H1 (cell line): ENCODE measurements around the gene BET1L. TPM values are rescaled to one million over a fixed set of nuclear protein-coding genes. Genes with fewer than 3 reads are reported as not detected.

Source experiments
- CTCF ChIA-PET: fragments of 300-600 bp; sonication (Branson Sonifier 250); formaldehyde crosslinking; loops from one replicate; lab custom pipeline; 2021; ENCODE audit not compliant: partially characterized antibody; lab: Charles Lee
- POLR2A ChIA-PET: fragments of 300-600 bp; sonication (Branson Sonifier 250); formaldehyde crosslinking; loops from one replicate; lab custom pipeline; 2021; ENCODE audit warnings: inconsistent platforms; ENCODE audit not compliant: partially characterized antibody; lab: Charles Lee
- DNase-seq, 2 experiments: peaks; one replicate each; pipeline versions ENCODE4 v3.0.0 to v3.0.0-alpha.2; 2010 to 2022; ENCODE audit warnings: low spot score in 2 of 2, low read depth in 1 of 2, mixed read lengths in 1 of 2
- FAIRE-seq: peaks from 2 replicates; lab custom pipeline; 2011; peaks lifted over from hg19 to GRCh38; lab: Jason Lieb, UNC
- H2AFZ ChIP-seq: 2 replicates; pipeline ENCODE4 v1.8.1; 2012; ENCODE audit warnings: low read length, inconsistent platforms
- H2AK5ac ChIP-seq: 2 replicates; pipeline ENCODE4 v1.6.1; 2013; ENCODE audit warnings: low read depth, low read length
- H2BK120ac ChIP-seq: replicated peaks from 2 replicates; pipeline ENCODE3; 2013; ENCODE audit warnings: low read depth, low read length, inconsistent platforms
- H2BK12ac ChIP-seq: 2 replicates; pipeline ENCODE4 v1.6.1; 2013; ENCODE audit warnings: low read depth, low read length
- H2BK15ac ChIP-seq: 2 replicates; pipeline ENCODE4 v1.6.1; 2013; ENCODE audit warnings: low read length
- H2BK20ac ChIP-seq: 2 replicates; pipeline ENCODE4 v1.6.1; 2013; ENCODE audit warnings: low read length
- H2BK5ac ChIP-seq: 2 replicates; pipeline ENCODE4 v1.6.1; 2013; ENCODE audit warnings: low read depth, low read length
- H3K14ac ChIP-seq: 2 replicates; pipeline ENCODE4 v1.6.1; 2013; ENCODE audit warnings: inconsistent platforms; ENCODE audit not compliant: insufficient read length
- H3K18ac ChIP-seq: 2 replicates; pipeline ENCODE4 v1.6.1; 2013; ENCODE audit warnings: low read length; ENCODE audit errors: extremely low read depth
- H3K23ac ChIP-seq: 2 replicates; pipeline ENCODE4 v1.6.1; 2013; ENCODE audit warnings: inconsistent platforms; ENCODE audit not compliant: insufficient read length
- H3K23me2 ChIP-seq: 2 replicates; pipeline ENCODE4 v1.6.1; 2013; ENCODE audit warnings: low read depth, low read length
- H3K27ac ChIP-seq: 2 replicates; pipeline ENCODE4 v1.6.1; 2011; ENCODE audit warnings: low read depth, low read length, inconsistent platforms
- H3K27me3 ChIP-seq, 4 experiments: replicated peaks in 1 of 4; 1 replicate in 1 of 4; 2 replicates in 3 of 4; pipeline versions ENCODE4 v1.6.1 to v1.8.1; 2011 to 2013; ENCODE audit warnings: low read length in 3 of 4, mild to moderate bottlenecking in 3 of 4, inconsistent platforms in 2 of 4, mixed read lengths in 2 of 4, moderate library complexity in 1 of 4; ENCODE audit not compliant: control insufficient read depth in 3 of 4, insufficient read depth in 3 of 4; ENCODE audit errors: extremely low read depth in 1 of 4
- H3K36me3 ChIP-seq, 4 experiments: 2 replicates each; pipeline versions ENCODE4 v1.6.1 to v1.8.1; 2011 to 2013; ENCODE audit warnings: mild to moderate bottlenecking in 4 of 4, low read length in 3 of 4, moderate library complexity in 2 of 4, control low read depth in 1 of 4, inconsistent platforms in 1 of 4; ENCODE audit not compliant: insufficient read depth in 4 of 4, control insufficient read depth in 2 of 4
- H3K4ac ChIP-seq: replicated peaks from 2 replicates; pipeline ENCODE3; 2013; ENCODE audit warnings: low read length, low read depth, mixed read lengths, inconsistent platforms; ENCODE audit not compliant: insufficient read length
- H3K4me1 ChIP-seq, 4 experiments: replicated peaks in 1 of 4; 1 replicate in 1 of 4; 2 replicates in 3 of 4; pipeline versions ENCODE4 v1.6.1 to v1.8.1; 2011 to 2013; ENCODE audit warnings: low read length in 3 of 4, inconsistent platforms in 2 of 4, mixed read lengths in 1 of 4; ENCODE audit not compliant: insufficient read depth in 4 of 4, control insufficient read depth in 3 of 4
- H3K4me2 ChIP-seq, 2 experiments: 2 replicates each; pipeline versions ENCODE4 v1.6.1 to v1.8.1; 2011 to 2013; ENCODE audit warnings: low read depth in 2 of 2, low read length in 2 of 2, control low read depth in 1 of 2, inconsistent platforms in 1 of 2, mild to moderate bottlenecking in 1 of 2; ENCODE audit not compliant: insufficient read depth in 1 of 2
- H3K4me3 ChIP-seq, 4 experiments: fragments of 200-600, 300-600 bp in 1 of 4; sonication (generic), shearing (Covaris generic), sonication (Bioruptor Twin) in 1 of 4; 2 replicates each; pipeline versions ENCODE4 v1.5.1 to v1.8.1; 2011 to 2016; ENCODE audit warnings: low read length in 4 of 4, low read depth in 3 of 4, control low read depth in 2 of 4, inconsistent platforms in 2 of 4, mild to moderate bottlenecking in 2 of 4, mixed read lengths in 1 of 4, moderate library complexity in 1 of 4; ENCODE audit not compliant: insufficient read depth in 2 of 4; ENCODE audit errors: extremely low read depth in 1 of 4
- H3K56ac ChIP-seq: replicated peaks from 2 replicates; pipeline ENCODE3; 2013; ENCODE audit warnings: low read depth, mild to moderate bottlenecking, mixed read lengths, low read length, inconsistent platforms; ENCODE audit not compliant: insufficient read length
- H3K79me1 ChIP-seq: 2 replicates; pipeline ENCODE4 v1.6.1; 2013; ENCODE audit warnings: low read depth, low read length, control low read depth
- H3K79me2 ChIP-seq, 2 experiments: 2 replicates each; pipeline versions ENCODE4 v1.6.1 to v1.8.1; 2012 to 2013; ENCODE audit warnings: low read length in 2 of 2, mild to moderate bottlenecking in 2 of 2, inconsistent platforms in 1 of 2; ENCODE audit not compliant: insufficient read depth in 2 of 2, control insufficient read depth in 1 of 2
- H3K9ac ChIP-seq, 4 experiments: replicated peaks in 1 of 4; 1 replicate in 1 of 4; 2 replicates in 3 of 4; pipeline versions ENCODE4 v1.6.1 to v1.8.1; 2011 to 2013; ENCODE audit warnings: low read depth in 3 of 4, low read length in 3 of 4, control low read depth in 2 of 4, mild to moderate bottlenecking in 2 of 4, moderate library complexity in 2 of 4, inconsistent platforms in 1 of 4; ENCODE audit errors: extremely low read depth in 1 of 4
- H3K9me3 ChIP-seq, 2 experiments: 2 replicates each; pipeline versions ENCODE4 v1.6.1 to v1.8.1; 2012 to 2013; ENCODE audit warnings: mild to moderate bottlenecking in 2 of 2, moderate library complexity in 2 of 2, control low read depth in 1 of 2, inconsistent platforms in 1 of 2, low read depth in 1 of 2, low read length in 1 of 2, mixed read lengths in 1 of 2; ENCODE audit not compliant: insufficient read depth in 2 of 2
- H4K20me1 ChIP-seq, 2 experiments: replicated peaks in 1 of 2; 2 replicates each; pipeline versions ENCODE3 to v1.8.1; 2011 to 2013; ENCODE audit warnings: inconsistent platforms in 2 of 2, low read length in 2 of 2, mild to moderate bottlenecking in 1 of 2; ENCODE audit not compliant: insufficient read depth in 2 of 2, control insufficient read depth in 1 of 2
- H4K5ac ChIP-seq: 2 replicates; pipeline ENCODE4 v1.6.1; 2013; ENCODE audit warnings: low read length, low read depth, mixed read lengths, inconsistent platforms; ENCODE audit not compliant: insufficient read length
- H4K8ac ChIP-seq: 2 replicates; pipeline ENCODE4 v1.8.0; 2013; ENCODE audit warnings: mild to moderate bottlenecking, moderate library complexity, low read length, inconsistent platforms; ENCODE audit not compliant: insufficient read depth; ENCODE audit errors: extremely low read depth
- H4K91ac ChIP-seq: replicated peaks from 2 replicates; pipeline ENCODE3; 2013; ENCODE audit warnings: low read length, mixed read lengths, inconsistent platforms; ENCODE audit not compliant: insufficient read length
- KDM5A ChIP-seq: fragments of 200-600 bp; IDR thresholded peaks from 2 replicates; pipeline ENCODE4 v1.7.1; 2012; ENCODE audit warnings: mild to moderate bottlenecking, low read length, inconsistent platforms, mixed read lengths
- NANOG ChIP-seq: IDR thresholded peaks from 2 replicates; pipeline ENCODE4 v1.6.1; 2011; ENCODE audit warnings: low read length, low read depth, mild to moderate bottlenecking, inconsistent platforms; ENCODE audit not compliant: insufficient read depth, poor library complexity, severe bottlenecking
- WGBS, 2 experiments: shearing (Covaris generic) in 1 of 2; methylation state at CpG; one replicate each; pipeline versions ENCODE4 v1.1.6 to v1.1.7; 2013 to 2015; ENCODE audit warnings: low lambda C conversion rate in 2 of 2, mixed read lengths in 2 of 2, inconsistent platforms in 1 of 2, low coverage in 1 of 2, missing lambda C conversion rate in 1 of 2; ENCODE audit not compliant: insufficient replicate concordance in 2 of 2, insufficient coverage in 1 of 2, insufficient read length in 1 of 2; ENCODE audit errors: extremely low coverage in 1 of 2, missing lambda C conversion rate in 1 of 2; 5-methylcytosine and 5-hydroxymethylcytosine counted together
- polyA plus RNA-seq, 7 experiments: library from polyadenylated mRNA; depleted of rRNA in 3 of 7; stranded (reverse) in 5 of 7; unstranded in 2 of 7; fragments of >200 nt in 5 of 7; fragments of 200-250 nt in 2 of 7; gene quantifications; 1 replicate in 5 of 7; 2 replicates in 1 of 7; 4 replicates in 1 of 7; pipeline versions ENCODE4 v1.2.1 to v1.2.3, GENCODE V29; 2011 to 2013; ENCODE audit warnings: missing spikeins in 2 of 7, mixed read lengths in 2 of 7
- total RNA-seq: library from RNA; stranded (reverse); fragmentation: NEBNext Ultra II Directional; extraction: Animal tissue kit (Norgen Biotek cat#: 25700); gene quantifications from 2 replicates; pipeline ENCODE4 v1.2.1, GENCODE V29; 2021
- TF ChIP-seq, protein P1 (sequence below): IDR thresholded peaks from 2 replicates; pipeline ENCODE4 v1.6.1; 2011; ENCODE audit warnings: low read depth, mild to moderate bottlenecking, low read length; ENCODE audit not compliant: insufficient read depth
- TF ChIP-seq, protein P2 (sequence below): IDR thresholded peaks from 2 replicates; pipeline ENCODE4 v1.6.1; 2012; ENCODE audit warnings: inconsistent platforms

BET1L gene
- total and polyA plus RNA-seq, 2 of the 8 experiments (the other 6 are each of a cell fraction or from before 2014, with no cell fraction given) = 40.2 to 61.9 TPM

DNA sequence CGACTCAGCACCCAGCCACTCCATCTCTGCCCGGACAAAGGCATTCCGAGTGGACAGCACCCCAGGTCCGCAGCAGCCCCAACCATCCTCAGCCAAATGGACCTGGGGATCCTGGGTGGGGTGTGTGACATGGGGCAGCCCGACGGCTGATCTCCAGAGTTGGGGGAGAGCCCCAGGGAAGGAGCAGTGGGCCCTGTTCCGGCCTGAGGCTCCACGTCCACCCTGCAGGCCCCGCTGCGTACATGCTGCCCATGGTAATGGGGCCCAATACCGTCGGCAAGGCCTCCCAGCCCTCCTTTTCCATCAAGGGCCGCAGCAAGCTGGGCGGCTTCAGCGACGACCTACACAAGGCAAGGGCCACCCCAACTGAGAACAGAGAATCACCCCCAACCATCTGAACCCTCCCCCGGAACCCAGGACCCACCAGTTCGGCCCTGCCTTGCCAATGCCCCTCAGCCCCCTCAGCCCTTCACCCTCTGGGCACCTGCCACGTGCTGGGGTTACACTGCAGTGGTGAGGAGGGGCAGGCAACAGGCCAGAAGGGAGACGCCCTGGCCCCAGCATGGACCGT is 8.9 kb downstream of the BET1L start:
- H4K20me1 ChIP-seq = peaks cover 0 to 3% of the 10 kb centered on the region in 2 experiments
- H3K27me3 ChIP-seq = no peaks in the 10 kb centered on the region
- ChIA-PET CTCF (interaction anchor here (0.9 to 1.4 kb wide), 3 partner anchors 52 to 164 kb away, joined by 3 to 5 read pairs (median 4); no protein-coding TSS in a partner anchor), POLR2A (interaction anchor here (0.8 to 1.0 kb wide), 2 partner anchors 9 to 170 kb away, joined by 3 read pairs; partner anchors contain the start of genes BET1L and RIC8A)
- no peak overlapping the region for H2BK120ac ChIP-seq
- H3K4me2 ChIP-seq = no peak overlapping the region
- peaks cover 0 to 12% of the 10 kb centered on the region in 2 experiments; a peak in 1 of 4 replicates for H3K9me3 ChIP-seq
- no peak overlapping the region for H3K18ac ChIP-seq
- no peak overlapping the region for H3K9ac ChIP-seq
- no peak overlapping the region for H2AK5ac ChIP-seq
- no peak overlapping the region; the same call in 1 of the 2 replicates for H4K8ac ChIP-seq
- no peak overlapping the region for H3K23ac ChIP-seq
- H3K4ac ChIP-seq = no peak overlapping the region
- FAIRE-seq (no peak), DNase-seq (no peak)
- no peak overlapping the region for H2BK12ac ChIP-seq
- no peak overlapping the region for H4K91ac ChIP-seq
- no peak overlapping the region for H2BK20ac ChIP-seq
- H2BK15ac ChIP-seq = no peak overlapping the region
- 88% methylated on average over 18 of the region's 21 CpGs; no CpG with 5 or more reads in 1 of the 2 experiments for WGBS, 2 experiments
- H2BK5ac ChIP-seq = no peak overlapping the region
- H3K27ac ChIP-seq = no peak overlapping the region
- no peaks in the 10 kb centered on the region for H3K79me1 ChIP-seq
- H2AFZ ChIP-seq = no peak overlapping the region
- H4K5ac ChIP-seq = no peak overlapping the region
- H3K56ac ChIP-seq = no peak overlapping the region
- no peaks in the 10 kb centered on the region for H3K4me1 ChIP-seq
- no peaks in the 10 kb centered on the region for H3K23me2 ChIP-seq
- H3K36me3 ChIP-seq = no peaks in the 10 kb centered on the region
- H3K4me3 ChIP-seq = no peak overlapping the region
- H3K14ac ChIP-seq = no peak overlapping the region
- H3K79me2 ChIP-seq = no peaks in the 10 kb centered on the region
- TF ChIP-seq, protein P1, sequence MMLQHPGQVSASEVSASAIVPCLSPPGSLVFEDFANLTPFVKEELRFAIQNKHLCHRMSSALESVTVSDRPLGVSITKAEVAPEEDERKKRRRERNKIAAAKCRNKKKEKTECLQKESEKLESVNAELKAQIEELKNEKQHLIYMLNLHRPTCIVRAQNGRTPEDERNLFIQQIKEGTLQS = no peak
- TF ChIP-seq NANOG (no peak), KDM5A (no peak)
- TF ChIP-seq, protein P2, sequence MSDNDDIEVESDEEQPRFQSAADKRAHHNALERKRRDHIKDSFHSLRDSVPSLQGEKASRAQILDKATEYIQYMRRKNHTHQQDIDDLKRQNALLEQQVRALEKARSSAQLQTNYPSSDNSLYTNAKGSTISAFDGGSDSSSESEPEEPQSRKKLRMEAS = no peak
